Keratinocyte (primary cell): Measurements from ENCODE around the gene SPRR2A.

Experiments used
- CTCF ChIP-seq, 3 experiments: IDR thresholded peaks in 1 of 3; conservative IDR thresholded peaks in 1 of 3; optimal IDR thresholded peaks in 1 of 3; 2 replicates in 2 of 3; 3 replicates in 1 of 3; pipeline versions ENCODE3 to v1.5.1; 2011; ENCODE audit warnings: low read length in 3 of 3, mild to moderate bottlenecking in 3 of 3, moderate library complexity in 2 of 3, control low read depth in 1 of 3, inconsistent platforms in 1 of 3; ENCODE audit not compliant: insufficient read depth in 2 of 3; ENCODE audit errors: extremely low read depth in 1 of 3
- EZH2 ChIP-seq: IDR thresholded peaks from one replicate; pipeline ENCODE4 v1.6.1; 2012; ENCODE audit warnings: inconsistent platforms, mild to moderate bottlenecking, low read length, moderate library complexity

DNA sequence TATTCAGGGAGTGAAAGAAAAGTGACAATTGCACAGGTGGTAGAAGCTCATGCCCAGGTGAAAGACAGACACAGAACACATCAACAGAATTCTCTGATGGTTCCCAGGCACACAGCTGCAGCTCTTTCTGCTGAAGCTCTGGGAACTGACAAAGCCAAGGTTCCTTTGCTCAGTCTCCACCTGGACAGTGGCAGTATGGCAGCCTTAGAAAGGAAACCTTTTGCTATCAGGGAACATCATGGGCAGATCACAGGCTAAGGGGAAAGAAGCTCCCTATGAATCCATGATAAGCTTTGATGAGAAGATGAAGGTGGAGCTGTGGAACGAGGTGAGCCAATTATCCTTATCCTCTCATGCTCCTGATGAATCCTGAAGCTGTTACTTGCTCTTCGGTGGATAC is 12.9 kb upstream of the SPRR2A start:
- no peak for TF ChIP-seq CTCF (optimal IDR thresholded peaks at IDR 0.05 in 1 of 3, IDR thresholded peaks at IDR 0.05 in 1 of 3, conservative IDR thresholded peaks at IDR 0.05 in 1 of 3; ENCODE audit: extremely low read depth in 1 of 3, insufficient read depth in 2 of 3, low read length in 3 of 3)
- TF ChIP-seq EZH2, result no peak
